ENCODE data around the gene SNHG17.
"Not testable (repeated sequence)": the region's sequence is repeated elsewhere in the genome, so short reads cannot be mapped to it uniquely, and the experiment has no call there.

SNHG17 gene

GRCh38 chr20:38392356-38392755 is 42.8 kb downstream of the SNHG17 start:
- DNase-seq (ENCODE audit: low read depth in 2 of 2), result no peak
- no peak overlapping the region for H3K4me3 ChIP-seq (replicated peaks in 1 of 2; ENCODE audit: low read depth in 2 of 2, low read length in 2 of 2)
- no peak for TF ChIP-seq CTCF (IDR thresholded peaks at IDR 0.05; ENCODE audit: low read depth, low read length)

GRCh38 chr20:38387953-38388352 is 47.2 kb downstream of the SNHG17 start:
- TF ChIP-seq CTCF (IDR thresholded peaks at IDR 0.05; ENCODE audit: low read depth, low read length), result no peak
- DNase-seq (ENCODE audit: low read depth in 2 of 2), result no peak

GRCh38 chr20:38386851-38387250 is 48.3 kb downstream of the SNHG17 start:
- no peak for DNase-seq (ENCODE audit: low read depth in 2 of 2)
- TF ChIP-seq CTCF (IDR thresholded peaks at IDR 0.05; ENCODE audit: low read depth, low read length), result no peak
- no peak overlapping the region for H3K4me3 ChIP-seq (replicated peaks in 1 of 2; ENCODE audit: low read depth in 2 of 2, low read length in 2 of 2)

More at GRCh38 chr20:38387953-38388352, 47.2 kb downstream of the SNHG17 start:
- H3K4me3 ChIP-seq (replicated peaks in 1 of 2; ENCODE audit: low read depth in 2 of 2, low read length in 2 of 2), result no peak overlapping the region

GRCh38 chr20:38386004-38386403 is 49.1 kb downstream of the SNHG17 start:
- H3K4me3 ChIP-seq (replicated peaks in 1 of 2; ENCODE audit: low read depth in 2 of 2, low read length in 2 of 2), result no peak overlapping the region
- no peak for TF ChIP-seq CTCF (IDR thresholded peaks at IDR 0.05; ENCODE audit: low read depth, low read length)
- DNase-seq (ENCODE audit: low read depth in 2 of 2), result no peak

- TF ChIP-seq CTCF (IDR thresholded peaks at IDR 0.05; ENCODE audit: low read depth, low read length), result no peak
- no peak for DNase-seq (ENCODE audit: low read depth in 2 of 2)
- no peak overlapping the region for H3K4me3 ChIP-seq (replicated peaks in 1 of 2; ENCODE audit: low read depth in 2 of 2, low read length in 2 of 2)
Measured at GRCh38 chr20:38383147-38383546, 52.0 kb downstream of the SNHG17 start.

GRCh38 chr20:38377838-38378237 is 57.3 kb downstream of the SNHG17 start:
- H3K4me3 ChIP-seq (replicated peaks in 1 of 2; ENCODE audit: low read depth in 2 of 2, low read length in 2 of 2); DNase-seq (ENCODE audit: low read depth in 2 of 2): not testable (repeated sequence)

- TF ChIP-seq CTCF (IDR thresholded peaks at IDR 0.05; ENCODE audit: low read depth, low read length), result no peak
- H3K4me3 ChIP-seq (replicated peaks in 1 of 2; ENCODE audit: low read depth in 2 of 2, low read length in 2 of 2), result no peak overlapping the region
- DNase-seq (ENCODE audit: low read depth in 2 of 2), result no peak
Measured at GRCh38 chr20:38377039-38377685, 58.0 kb downstream of the SNHG17 start.
